ENCODE data around the gene FCGR2B.

Gene FCGR2B

DNA sequence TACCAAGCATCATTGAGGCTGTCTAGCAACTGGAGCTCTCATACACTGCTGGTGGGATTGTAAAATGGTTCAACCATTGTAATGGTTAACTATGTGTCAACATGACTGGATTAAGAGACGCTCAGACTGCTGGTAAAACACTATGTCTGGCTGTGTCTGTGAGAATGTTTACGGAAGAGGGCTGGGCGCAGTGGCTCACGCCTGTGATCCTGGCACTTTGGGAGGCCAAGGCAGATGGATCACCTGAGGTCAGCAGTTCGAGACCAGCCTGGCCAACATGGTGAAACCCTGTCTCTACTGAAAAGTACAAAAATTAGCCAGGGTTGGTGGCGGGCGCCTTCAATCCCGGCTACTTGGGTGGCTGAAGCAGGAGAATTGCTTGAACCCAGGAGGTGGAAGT lies 39.3 kb downstream of the FCGR2B start:
- in situ Hi-C loops (cut with HindIII; ENCODE audit: low sequenced_read_pairs) = no loop called here

DNA sequence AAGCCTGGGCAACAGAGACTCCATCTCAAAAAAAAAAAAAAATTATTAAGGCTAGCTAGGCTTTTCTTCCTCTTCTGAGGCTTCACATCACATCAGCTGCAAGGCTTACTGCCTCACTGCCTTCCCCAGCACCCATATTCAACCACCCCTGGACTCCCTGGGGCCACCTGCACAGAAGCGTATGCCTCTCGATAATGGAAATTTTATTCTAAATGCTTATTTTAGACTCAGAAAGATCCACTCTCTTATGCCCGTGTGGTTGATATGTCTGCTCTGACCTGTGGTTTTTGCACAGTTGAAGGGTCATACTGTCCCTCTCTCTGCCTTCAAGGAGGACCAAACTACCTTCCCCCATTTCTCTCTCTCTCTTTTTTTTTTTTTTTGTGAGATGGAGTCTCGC lies 42.6 kb downstream of the FCGR2B start:
- in situ Hi-C loops (cut with HindIII; ENCODE audit: low sequenced_read_pairs) = loop anchor here (5.0 kb wide), 1 partner anchor 42 kb away; the partner anchor contains the start of gene DUSP12

DNA sequence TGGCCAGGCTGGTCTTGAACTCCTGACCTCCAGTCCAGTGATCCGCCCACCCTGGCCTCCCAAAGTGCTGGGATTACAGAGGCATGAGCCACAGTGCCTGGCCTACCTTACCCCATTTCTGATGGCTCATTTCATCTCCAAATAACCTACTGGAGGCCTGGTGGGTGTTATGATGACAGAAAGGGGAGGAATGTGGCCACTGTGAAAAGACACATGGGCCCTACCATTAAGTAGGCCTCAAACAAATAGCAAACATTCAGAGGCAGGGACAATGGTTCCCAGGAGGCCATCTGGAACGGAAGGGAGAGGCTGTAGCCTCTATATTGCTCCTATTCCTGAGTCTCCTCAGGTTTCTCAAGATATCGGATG lies 43.2 kb downstream of the FCGR2B start:
- in situ Hi-C loops (cut with HindIII; ENCODE audit: low sequenced_read_pairs) = loop anchor here (5.0 kb wide), 1 partner anchor 41 kb away; the partner anchor contains the start of gene DUSP12

DNA sequence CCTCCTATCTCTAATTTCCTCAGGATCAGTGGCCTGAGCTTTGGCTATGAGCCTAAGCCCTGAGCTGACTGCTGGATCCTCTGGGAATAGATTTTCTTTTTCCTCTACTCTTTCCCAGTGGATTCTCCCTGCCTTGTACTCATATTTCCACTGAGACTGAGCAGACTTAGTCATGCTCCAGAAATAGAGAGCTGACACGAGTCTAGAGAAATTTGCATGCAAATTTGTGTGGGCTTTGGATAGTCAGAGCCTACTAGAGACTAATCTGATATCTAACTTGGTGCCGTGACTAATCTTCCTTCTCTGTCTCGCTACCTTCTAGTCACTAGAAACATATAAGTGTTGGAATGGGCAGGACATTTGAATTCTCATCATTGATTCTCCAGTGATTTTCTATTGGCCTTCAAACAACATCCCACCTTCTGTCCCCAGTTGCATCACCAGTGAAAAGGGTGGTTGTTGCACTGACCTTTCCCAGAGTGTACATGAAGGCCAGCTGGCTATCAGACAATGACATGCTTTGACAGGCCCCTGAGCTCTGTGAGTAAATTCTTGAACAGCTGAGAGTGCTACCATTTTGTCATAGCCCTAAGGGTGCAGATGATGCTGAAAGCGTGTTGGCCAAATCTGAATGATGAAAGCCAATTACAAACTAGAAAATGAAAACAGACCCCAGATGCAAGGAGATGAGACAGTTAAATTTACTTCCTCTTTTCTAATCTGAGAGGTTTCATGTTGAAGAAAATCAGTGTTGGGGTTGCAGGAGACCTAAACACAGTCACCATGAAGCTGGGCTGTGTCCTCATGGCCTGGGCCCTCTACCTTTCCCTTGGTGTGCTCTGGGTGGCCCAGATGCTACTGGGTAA lies 43.8 kb downstream of the FCGR2B start, which contains the start of gene FCRLA:
TSS of gene FCRLA (plus strand) at position 748 of the 866 bp plus-strand sequence. CDS start at position 784, 36 bp downstream.
- in situ Hi-C loops (cut with HindIII; ENCODE audit: low sequenced_read_pairs) = loop anchor here (5.0 kb wide), 1 partner anchor 41 kb away; the partner anchor contains the start of gene DUSP12

DNA sequence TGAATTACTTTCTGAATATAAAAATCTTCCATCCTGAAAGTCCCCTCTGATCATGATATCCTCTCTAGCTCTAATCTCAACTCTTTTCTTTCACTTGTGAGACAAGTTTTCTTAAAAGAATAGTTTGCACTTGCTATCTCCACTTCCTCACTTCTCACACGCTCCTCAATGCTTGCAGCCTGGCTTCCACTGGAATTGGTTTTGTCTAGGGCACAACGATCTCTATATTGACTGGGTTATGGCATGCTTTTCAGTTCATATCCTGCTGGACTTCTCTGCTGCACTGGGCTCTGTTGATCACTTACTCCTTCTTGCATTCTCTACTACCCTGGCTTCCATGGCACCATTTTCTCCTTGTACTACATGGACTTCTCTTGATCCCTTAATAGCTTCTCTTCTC lies 44.6 kb downstream of the FCGR2B start:
- in situ Hi-C loops (cut with HindIII; ENCODE audit: low sequenced_read_pairs) = loop anchor here (5.0 kb wide), 1 partner anchor 40 kb away; the partner anchor contains the start of gene DUSP12

DNA sequence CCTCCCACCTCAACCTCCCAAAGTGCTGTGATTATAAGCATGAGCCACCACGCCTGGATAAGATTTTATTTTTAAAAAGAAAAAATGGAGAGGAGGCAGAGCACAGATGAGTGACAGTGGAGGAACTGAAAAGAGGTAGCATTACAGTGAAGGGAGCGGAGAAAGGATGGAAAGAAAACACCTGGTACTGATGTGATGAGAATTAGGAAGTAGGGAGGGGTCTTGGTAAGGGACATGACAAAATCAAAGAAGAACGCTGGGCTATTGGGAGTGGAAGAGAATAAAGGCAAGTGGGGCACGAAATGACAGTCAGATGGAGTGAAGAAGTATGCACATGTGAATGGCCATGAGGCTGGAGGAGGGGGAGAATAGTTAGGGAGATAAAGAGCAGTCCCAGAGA lies 46.4 kb downstream of the FCGR2B start:
- in situ Hi-C loops (cut with HindIII; ENCODE audit: low sequenced_read_pairs) = loop anchor here (5.0 kb wide), 1 partner anchor 38 kb away; the partner anchor contains the start of gene DUSP12

DNA sequence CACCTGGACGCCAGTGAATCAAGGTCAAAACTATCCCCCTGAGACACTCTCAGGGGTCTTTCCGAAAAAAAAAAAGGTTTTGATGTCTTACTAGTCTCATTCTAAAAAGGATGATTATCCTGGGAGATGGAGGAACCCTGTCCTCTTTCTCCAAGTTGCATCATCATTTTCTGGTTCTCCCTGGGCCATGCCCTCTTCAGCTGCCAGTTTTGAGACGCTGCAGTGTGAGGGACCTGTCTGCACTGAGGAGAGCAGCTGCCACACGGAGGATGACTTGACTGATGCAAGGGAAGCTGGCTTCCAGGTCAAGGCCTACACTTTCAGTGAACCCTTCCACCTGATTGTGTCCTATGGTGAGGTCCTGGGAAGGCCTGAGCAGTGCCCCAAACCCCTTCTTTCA lies 47.6 kb downstream of the FCGR2B start:
- in situ Hi-C loops (cut with HindIII; ENCODE audit: low sequenced_read_pairs) = no loop called here

DNA sequence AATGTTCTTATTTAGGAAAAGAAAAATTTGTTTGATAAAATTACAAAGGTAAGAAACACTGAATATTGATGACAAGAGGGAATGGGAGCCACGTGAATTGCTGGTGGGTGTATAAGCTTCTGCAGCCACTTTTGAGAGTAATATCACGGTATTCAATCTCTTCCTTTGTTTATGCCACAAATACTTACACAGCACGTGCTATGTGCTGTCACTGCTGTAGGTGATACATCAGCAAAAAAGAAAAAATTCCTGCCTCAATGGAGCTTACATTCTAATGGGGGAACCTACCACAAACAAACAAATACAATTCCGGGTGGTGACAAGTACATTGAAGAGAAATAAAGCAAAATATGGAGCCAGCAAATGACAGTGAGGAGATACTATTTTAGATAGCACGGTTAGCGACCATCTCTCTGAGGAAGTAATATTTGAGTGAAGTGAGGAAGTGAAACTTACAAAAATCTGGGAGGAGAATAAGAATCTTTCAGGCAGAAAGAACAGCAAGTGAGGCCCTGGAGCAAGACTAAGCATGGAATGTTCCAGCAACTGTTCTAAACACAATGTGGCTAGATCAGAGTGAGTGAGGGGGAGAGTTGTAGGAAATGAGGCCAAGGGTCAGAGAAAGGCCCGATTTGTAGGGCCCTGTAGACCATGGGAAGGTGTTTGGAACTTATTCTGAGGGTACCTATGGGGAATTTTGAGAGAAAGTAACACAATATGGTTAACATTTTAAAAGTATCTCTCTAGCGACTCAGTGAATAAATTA lies 55.8 kb downstream of the FCGR2B start:
- in situ Hi-C loops (cut with HindIII; ENCODE audit: low sequenced_read_pairs) = no loop called here

DNA sequence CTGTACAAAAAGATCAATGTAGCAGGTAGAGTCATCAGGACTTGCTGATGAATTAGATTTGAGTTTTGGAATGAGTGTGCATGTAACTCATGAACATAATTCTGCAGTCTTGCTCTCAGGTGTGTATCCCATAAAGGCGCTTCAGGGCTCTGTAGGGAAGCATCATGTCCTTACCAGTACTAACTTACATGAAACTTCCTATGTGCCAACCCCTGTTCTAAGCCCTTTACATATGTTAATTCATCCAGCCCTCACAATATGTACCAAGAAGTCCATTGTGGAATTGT lies 56.3 kb downstream of the FCGR2B start:
- in situ Hi-C loops (cut with HindIII; ENCODE audit: low sequenced_read_pairs) = no loop called here

DNA sequence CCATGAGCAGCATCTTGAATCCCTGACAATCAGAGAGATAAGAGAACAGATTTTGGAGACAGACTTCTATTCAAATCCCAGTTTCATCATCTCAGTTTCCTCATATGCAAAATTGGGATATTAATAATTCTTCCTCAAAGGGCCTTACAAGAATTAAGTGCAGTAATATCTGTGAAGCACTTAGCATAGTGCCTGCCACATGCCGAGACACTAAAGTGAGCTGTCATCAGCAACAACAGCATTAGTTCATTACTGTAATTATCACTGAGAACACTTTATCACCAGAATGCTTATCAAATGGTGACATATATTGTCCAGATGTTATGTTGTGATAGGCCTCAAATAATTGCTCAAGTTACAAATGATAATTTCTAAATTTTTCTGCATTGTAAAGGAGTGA lies 57.5 kb downstream of the FCGR2B start:
- in situ Hi-C loops (cut with HindIII; ENCODE audit: low sequenced_read_pairs) = no loop called here

DNA sequence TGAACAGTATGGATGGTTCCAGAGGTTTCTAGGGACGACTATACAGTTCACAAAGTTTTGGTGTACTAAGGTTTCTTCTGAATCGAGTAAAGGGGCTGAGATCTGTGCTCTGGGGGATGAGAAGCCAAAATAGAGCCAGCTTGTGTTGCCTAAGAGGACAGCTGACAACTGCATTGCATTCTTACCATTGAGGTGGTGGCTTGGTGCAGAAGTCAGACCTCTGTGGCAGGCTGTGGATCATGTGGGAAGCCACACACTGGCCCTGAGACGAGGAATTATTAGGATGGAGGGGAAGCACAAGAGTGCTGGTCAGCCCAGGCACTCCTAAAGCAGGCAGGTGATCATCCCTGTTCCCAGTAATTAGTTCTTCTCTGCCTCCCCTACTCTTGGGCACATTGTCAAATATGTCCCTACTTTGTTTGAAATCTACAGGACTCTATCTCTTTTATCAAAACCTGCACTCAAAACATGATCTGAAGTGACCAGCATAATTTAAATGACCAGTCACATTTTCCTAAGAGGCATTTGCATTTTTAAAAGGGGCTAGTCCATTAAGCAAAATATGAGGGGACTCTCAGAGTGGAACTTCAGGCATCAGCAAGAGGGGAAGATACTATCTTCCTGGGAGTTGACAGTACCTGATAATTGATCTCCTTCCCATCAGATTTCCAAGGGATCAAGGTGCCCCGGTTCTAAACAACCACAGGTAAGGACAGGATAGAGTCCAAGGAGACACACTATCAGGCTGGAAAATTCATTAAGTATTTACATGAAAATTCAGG lies 58.2 kb downstream of the FCGR2B start, which contains the start of gene FCRLB:
TSS of gene FCRLB (plus strand) at position 589 of the 782 bp plus-strand sequence. CDS start 1,129 bp downstream, outside the sequence.
- in situ Hi-C loops (cut with HindIII; ENCODE audit: low sequenced_read_pairs) = no loop called here

DNA sequence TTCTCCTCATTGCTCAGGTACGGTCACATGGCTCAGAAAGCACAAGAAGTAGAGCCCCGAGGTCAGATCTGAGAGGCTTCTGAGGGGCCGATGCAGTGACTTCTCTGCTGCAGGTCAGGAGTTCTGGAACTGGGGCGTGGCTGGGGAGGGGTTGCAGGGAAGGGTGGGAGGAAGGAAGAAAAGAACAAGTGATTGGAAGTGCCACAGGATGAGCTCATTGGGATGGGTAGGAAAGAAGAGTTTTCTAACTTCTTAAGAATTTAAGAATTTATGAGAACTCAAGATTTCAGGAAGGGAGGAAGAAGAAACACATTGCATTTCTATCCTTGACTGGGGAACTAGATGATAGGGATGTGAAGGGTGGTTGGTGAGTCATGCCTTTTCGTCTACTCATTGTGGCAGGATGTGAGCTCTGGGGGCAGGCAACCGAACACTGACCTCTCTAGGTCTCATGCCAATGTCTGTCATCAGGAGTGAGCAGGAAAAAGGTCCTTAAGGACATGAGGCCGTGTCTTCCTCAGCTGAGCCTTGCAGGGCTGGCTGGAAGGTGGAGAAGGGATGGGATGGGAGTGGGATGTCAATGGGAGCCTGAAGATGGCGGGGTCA lies 58.9 kb downstream of the FCGR2B start:
- in situ Hi-C loops (cut with HindIII; ENCODE audit: low sequenced_read_pairs) = no loop called here

DNA sequence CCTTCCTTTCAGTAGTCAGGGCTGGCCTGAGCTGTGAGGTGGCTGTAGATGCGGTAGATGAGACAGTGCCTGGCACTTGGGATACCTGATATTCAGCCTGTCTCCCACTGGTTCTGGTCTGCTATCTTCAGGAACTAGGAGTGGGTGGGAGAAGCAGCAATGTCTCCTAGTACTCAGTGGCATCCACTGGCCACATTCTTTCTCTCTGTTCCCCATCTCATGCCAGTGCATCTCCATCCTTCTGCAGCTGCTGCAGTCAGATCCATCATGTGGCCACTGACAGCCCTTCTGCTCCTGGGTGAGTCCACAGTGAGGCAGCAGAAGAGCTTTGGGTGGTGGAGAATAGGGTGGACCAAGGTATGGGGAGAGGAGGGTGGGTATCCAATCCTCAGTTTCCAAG lies 59.5 kb downstream of the FCGR2B start:
- in situ Hi-C loops (cut with HindIII; ENCODE audit: low sequenced_read_pairs) = no loop called here

DNA sequence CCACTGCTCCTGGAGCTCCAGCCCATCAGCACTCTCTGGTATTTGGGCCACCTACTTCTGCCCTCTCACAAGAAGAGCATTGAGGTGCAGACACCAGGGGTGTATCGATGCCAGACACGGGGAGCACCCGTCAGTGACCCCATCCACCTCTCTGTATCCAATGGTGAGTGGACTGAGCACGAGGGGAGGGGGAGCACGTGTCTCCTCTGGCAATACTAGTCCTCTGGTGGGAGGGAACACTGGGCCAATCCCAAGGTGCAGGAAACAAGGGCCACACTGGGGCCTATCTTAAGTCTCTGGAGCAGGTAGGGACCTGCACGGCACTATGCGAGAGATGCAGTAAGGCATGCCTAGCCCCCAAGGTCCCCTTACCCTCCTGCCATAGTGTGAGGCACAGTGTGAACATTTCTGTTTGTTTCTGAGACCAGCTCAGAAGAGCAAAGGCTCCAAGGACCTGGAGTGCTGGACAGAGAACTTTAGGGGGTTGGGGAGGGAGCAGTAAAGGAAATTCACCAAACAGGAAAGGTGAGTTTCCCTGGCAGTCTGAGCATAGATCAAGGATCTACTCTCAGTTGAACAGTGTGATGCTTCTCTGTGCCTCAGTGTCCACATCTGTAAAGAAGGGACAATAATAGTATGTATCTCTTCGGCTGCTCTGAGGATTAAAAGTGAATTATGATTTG lies 60.7 kb downstream of the FCGR2B start:
- in situ Hi-C loops (cut with HindIII; ENCODE audit: low sequenced_read_pairs) = no loop called here

DNA sequence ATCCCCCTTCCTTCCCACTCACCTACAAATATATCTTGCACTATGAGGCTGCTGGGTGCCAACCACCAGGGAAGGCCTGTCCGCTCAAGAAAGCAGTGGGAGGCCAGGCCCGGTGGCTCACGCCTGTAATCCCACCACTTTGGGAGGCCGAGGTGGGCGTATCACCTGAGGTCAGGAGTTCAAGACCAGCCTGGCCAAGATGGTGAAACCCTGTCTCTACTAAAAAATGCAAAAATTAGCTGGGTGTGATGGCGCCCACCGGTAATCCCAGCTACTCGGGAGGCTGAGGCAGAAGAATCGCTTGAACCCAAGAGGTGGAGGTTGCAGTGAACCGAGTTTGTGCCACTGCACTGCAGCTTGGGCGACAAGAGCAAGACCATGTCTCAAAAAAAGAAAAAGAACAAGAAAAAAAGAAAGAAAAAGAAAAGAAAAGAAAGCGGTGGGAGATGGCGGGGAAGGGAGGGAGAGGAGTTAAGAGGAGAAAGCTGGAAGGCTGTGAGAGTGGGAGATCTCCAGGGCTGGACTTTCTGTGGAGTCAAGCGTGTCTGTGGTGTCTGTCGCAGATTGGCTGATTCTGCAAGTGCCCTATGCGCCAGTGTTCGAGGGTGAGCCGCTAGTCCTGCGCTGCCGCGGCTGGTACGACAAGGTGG lies 62.4 kb downstream of the FCGR2B start:
- in situ Hi-C loops (cut with HindIII; ENCODE audit: low sequenced_read_pairs) = loop anchor here (25.0 kb wide), 1 partner anchor 88 kb away; the partner anchor contains the start of gene FCGR3B

DNA sequence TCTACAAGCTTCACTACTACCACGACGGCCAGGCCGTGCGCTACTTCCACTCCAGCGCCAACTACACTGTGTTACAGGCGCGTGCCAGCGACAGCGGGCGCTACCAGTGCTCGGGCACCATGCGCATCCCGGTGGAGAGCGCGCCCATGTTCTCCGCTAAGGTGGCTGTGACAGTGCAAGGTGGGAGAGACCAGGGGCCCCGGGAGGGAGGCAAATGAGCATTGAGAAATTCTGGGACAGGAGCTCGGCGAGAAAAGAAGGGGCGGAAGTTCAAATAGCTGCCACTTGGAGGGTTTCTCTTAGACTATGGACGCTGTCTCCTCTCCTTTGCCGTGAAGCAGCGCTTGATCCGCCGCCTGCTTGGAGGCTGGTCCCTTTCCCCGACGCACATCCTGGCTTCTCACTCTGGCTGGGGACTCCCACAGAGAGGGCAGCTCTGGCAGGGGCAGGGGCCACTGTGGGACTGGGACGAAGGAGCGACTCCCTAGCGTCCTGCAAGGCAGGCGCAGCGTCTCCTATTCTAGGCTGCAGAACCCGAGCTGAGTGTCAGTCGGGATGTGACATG lies 63.0 kb downstream of the FCGR2B start:
- in situ Hi-C loops (cut with HindIII; ENCODE audit: low sequenced_read_pairs) = loop anchor here (25.0 kb wide), 1 partner anchor 89 kb away; the partner anchor contains the start of gene FCGR3B

DNA sequence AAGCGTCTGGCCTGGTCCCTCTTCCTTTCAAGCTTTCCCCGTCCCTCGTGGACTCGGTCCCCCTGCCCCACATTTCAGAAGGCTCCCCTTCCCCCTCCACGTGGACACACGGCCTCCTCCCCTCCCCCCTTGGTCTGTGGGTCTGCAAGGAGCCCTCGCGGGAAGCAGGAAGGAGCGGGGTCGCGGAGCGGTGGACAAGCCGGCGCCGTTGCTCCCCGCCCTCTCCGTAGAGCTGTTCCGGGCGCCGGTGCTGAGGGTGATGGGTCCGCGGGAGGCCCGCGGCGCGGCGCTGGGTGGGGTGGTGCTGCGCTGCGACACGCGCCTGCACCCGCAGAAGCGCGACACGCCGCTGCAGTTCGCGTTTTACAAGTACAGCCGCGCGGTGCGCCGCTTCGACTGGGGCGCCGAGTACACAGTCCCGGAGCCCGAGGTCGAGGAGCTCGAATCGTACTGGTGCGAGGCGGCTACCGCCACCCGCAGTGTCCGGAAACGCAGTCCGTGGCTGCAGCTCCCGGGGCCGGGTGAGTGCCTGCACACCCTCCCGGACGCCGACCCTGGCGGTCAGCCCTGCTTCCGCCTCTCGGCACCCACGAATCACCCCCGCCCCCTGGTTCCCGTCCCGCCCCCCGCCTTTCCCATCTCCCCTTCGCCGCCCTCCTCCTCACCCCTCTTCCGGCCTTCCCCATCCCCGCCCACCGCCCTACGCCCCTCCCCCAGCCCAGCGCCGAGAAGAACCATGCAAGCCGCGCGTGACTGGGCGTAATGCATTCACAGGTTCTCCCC lies 63.7 kb downstream of the FCGR2B start:
- in situ Hi-C loops (cut with HindIII; ENCODE audit: low sequenced_read_pairs) = loop anchor here (25.0 kb wide), 1 partner anchor 89 kb away; the partner anchor contains the start of gene FCGR3B

All from endothelial cell of hepatic sinusoid (primary cell).